ENCODE data around the gene PDLIM7. TPM values are rescaled to one million over a fixed set of nuclear protein-coding genes. Genes with fewer than 3 reads are reported as not detected.

PDLIM7 gene
- total RNA-seq, 2 donors from 2014 or later, result 15.5 to 39.1 TPM

GRCh38 chr5:177433658-177434217, 63.7 kb downstream of the PDLIM7 start:
- Mint-ChIP-seq H3K27ac (peak overlapping the region; percentile 21 to 62), H3K4me1 (ENCODE audit: low read depth in 2 of 2) (peaks cover 35 to 44% of the 10 kb centered on the region in 2 donors), H3K4me3 (no peak overlapping the region), H3K27me3 (no peaks in the 10 kb centered on the region), H3K9me3 (no peaks in the 10 kb centered on the region), H3K36me3 (peaks cover 5% of the 10 kb centered on the region)
- DNase-seq (ENCODE audit: low spot score), result no peak
- no peak for ATAC-seq

Other genes starting within 250 kb of the PDLIM7 start
- gene RAB24, start 193.9 kb downstream of the PDLIM7 start, total RNA-seq, result 10 to 100 TPM; 44.2 to 49.8 TPM
- gene PRELID1, start 193.8 kb downstream of the PDLIM7 start, total RNA-seq, result 100 to 1,000 TPM; 310 to 360 TPM
- gene MXD3, start 185.7 kb downstream of the PDLIM7 start, total RNA-seq, result 10 to 100 TPM; 15.0 to 24.8 TPM
- 100 to 1,000 TPM; 136 to 150 TPM for gene LMAN2, start 145.9 kb downstream of the PDLIM7 start, total RNA-seq
- gene RGS14, start 139.7 kb downstream of the PDLIM7 start, total RNA-seq, result 10 to 100 TPM; 26.5 to 45.4 TPM
- not detected for gene SLC34A1, start 113.2 kb downstream of the PDLIM7 start, total RNA-seq
- not detected for gene PFN3, start 96.9 kb downstream of the PDLIM7 start, total RNA-seq
- gene F12, start 88.0 kb downstream of the PDLIM7 start, total RNA-seq, result under 1 TPM in 1 of 2 donors, not detected in 1; 0.45 TPM
- gene GRK6, start 70.9 kb downstream of the PDLIM7 start, total RNA-seq, result 100 to 1,000 TPM in 1 of 2 donors, 10 to 100 TPM in 1; 58.1 to 113 TPM
- gene PRR7, start 50.8 kb downstream of the PDLIM7 start, total RNA-seq, result 1 to 10 TPM in 1 of 2 donors, under 1 TPM in 1; 0.83 to 2.6 TPM
- 10 to 100 TPM in 1 of 2 donors, 1 to 10 TPM in 1; 7.1 to 13.3 TPM for gene DBN1, start 24.0 kb downstream of the PDLIM7 start, total RNA-seq
- gene DOK3, start 12.2 kb upstream of the PDLIM7 start, total RNA-seq, result 10 to 100 TPM; 10.0 to 18.0 TPM
- gene DDX41, start 19.4 kb upstream of the PDLIM7 start, total RNA-seq, result 100 to 1,000 TPM; 162 to 168 TPM
- gene FAM193B, start 57.0 kb upstream of the PDLIM7 start, total RNA-seq, result 100 to 1,000 TPM in 1 of 2 donors, 10 to 100 TPM in 1; 57.9 to 135 TPM
- gene TMED9, start 94.6 kb upstream of the PDLIM7 start, total RNA-seq, result 100 to 1,000 TPM; 177 to 236 TPM
- gene B4GALT7, start 102.5 kb upstream of the PDLIM7 start, total RNA-seq, result 10 to 100 TPM; 26.6 to 42.8 TPM

All from natural killer cell treated with Interleukin-12 subunit alpha and Interleukin-12 subunit beta and Interleukin-15 and Interleukin-18, amount 100 ng/mL, for 72 hours (primary cell).